Adrenal gland (tissue), 12 donors: ENCODE data around the gene DCDC2C. TPM values are rescaled to one million over a fixed set of nuclear protein-coding genes. Genes with fewer than 3 reads are reported as not detected.

Experiments used
- DNase-seq, 7 donors: peaks; one replicate each; pipeline ENCODE4 v3.0.0-alpha.2; 2019 to 2020
- H3K27ac ChIP-seq, 5 donors: fragments of 200-600 bp; sonication (generic) in 4 of 5; 1 replicate in 3 of 5; 2 replicates in 2 of 5; pipeline versions ENCODE4 v1.5.1 to v1.8.0; 2016 to 2020; ENCODE audit warnings: mild to moderate bottlenecking in 1 of 5
- H3K27me3 ChIP-seq: fragments of 200-600 bp; 2 replicates; pipeline ENCODE4 v1.8.0; 2021
- H3K36me3 ChIP-seq, 2 donors: fragments of 200-600 bp; replicated peaks in 1 of 2; 1 replicate in 1 of 2; 2 replicates in 1 of 2; pipeline versions ENCODE4 v1.5.1 to v1.8.0; 2018 to 2022
- H3K4me1 ChIP-seq, 2 donors: fragments of 200-600 bp; replicated peaks in 1 of 2; 1 replicate in 1 of 2; 2 replicates in 1 of 2; pipeline versions ENCODE4 v1.5.1 to v1.8.0; 2018 to 2021
- H3K4me3 ChIP-seq, 4 donors: fragments of 200-600 bp; sonication (generic) in 3 of 4; one replicate each; pipeline ENCODE4 v1.5.1; 2016 to 2018
- H3K9me3 ChIP-seq, 3 donors: fragments of 200-600 bp; sonication (generic) in 1 of 3; replicated peaks in 1 of 3; 1 replicate in 2 of 3; 2 replicates in 1 of 3; pipeline versions ENCODE4 v1.5.1 to v1.8.0; 2016 to 2021
- CTCF ChIP-seq, 6 experiments: fragments of 450-650 bp in 4 of 6; fragments of 200-600 bp in 2 of 6; sonication (generic) in 1 of 6; IDR thresholded peaks; 1 replicate in 5 of 6; 2 replicates in 1 of 6; pipeline versions ENCODE4 v1.5.1 to v1.8.0; 2016 to 2021; ENCODE audit warnings: antibody characterized with exemption in 6 of 6, mild to moderate bottlenecking in 2 of 6, moderate library complexity in 1 of 6
- POLR2A ChIP-seq, 2 donors: fragments of 450-650 bp; IDR thresholded peaks; one replicate each; pipeline ENCODE4 v1.6.1; 2017; ENCODE audit warnings: antibody characterized with exemption in 2 of 2, mild to moderate bottlenecking in 2 of 2, moderate library complexity in 1 of 2
- WGBS, 4 donors: extraction: QIAGEN DNeasy Blood & Tissue Kit in 2 of 4; methylation state at CpG; one replicate each; pipeline versions ENCODE4 v1.1.5 to v1.1.7; 2013 to 2017; 5-methylcytosine and 5-hydroxymethylcytosine counted together
- intact Hi-C, 2 donors: fragments of 100-400 bp; cut with DNase I; formaldehyde crosslinking; loops; one replicate each; pipeline versions ENCODE4 v1.14.1 to v1.15.0; 2022 to 2023
- polyA plus RNA-seq, 3 donors: library from polyadenylated mRNA; stranded (reverse); fragments of 200-250 nt in 2 of 3; fragments of 350-450 nt in 1 of 3; fragmentation: Illumina TruSeq in 1 of 3; extraction: RNeasy Lipid Tissue Mini Kit (QIAGEN cat#74804) in 1 of 3; gene quantifications; one replicate each; pipeline ENCODE4 v1.2.3, GENCODE V29; 2013 to 2014
- total RNA-seq, 9 donors: library from RNA; depleted of rRNA in 4 of 9; stranded (reverse); fragments of >200 nt in 4 of 9; fragments of 120-200 nt in 1 of 9; fragmentation: NEBNext Ultra II Directional in 1 of 9; extraction: Animal tissue kit (Norgen Biotek cat#: 25700) in 1 of 9; gene quantifications; one replicate each; pipeline versions ENCODE4 v1.1.0 to v1.2.4, GENCODE V29; 2013 to 2023
- donor health status: healthy with polysubstance abuse.
- donor health status: Bipolar disorder and iron deficiency.
- donor health status: DM: yes; HTN: yes; CAD: no.
- donor health status: DM: no; HTN: no; CAD: no.
- donor health status: DM: no; HTN: no; CAD: no.
- donor health status: DM: yes; HTN: yes; CAD: no.

The DCDC2C gene
- total and polyA plus RNA-seq, 12 donors, result 0.18 to 2.0 (median 0.39) TPM; not detected in 6

- no peaks in the 10 kb centered on the region for H3K9me3 ChIP-seq
- WGBS, 4 donors, result 56 to 65% (median 59%) methylated on average over 15 of the region's 15 CpGs
- H3K4me1 ChIP-seq, result no peaks in the 10 kb centered on the region
- peak in 2 of 7 donors; percentile 3 to 15 for DNase-seq
- H3K27me3 ChIP-seq, result no peaks in the 10 kb centered on the region
- peak in 2 of 6 experiments; percentile 11 to 21 for TF ChIP-seq CTCF (IDR thresholded peaks at IDR 0.05)
- no peak for TF ChIP-seq POLR2A (IDR thresholded peaks at IDR 0.05)
- intact Hi-C loops, result no loop called here
- no peak overlapping the region for H3K27ac ChIP-seq
- no peak overlapping the region for H3K4me3 ChIP-seq
- H3K36me3 ChIP-seq, result no peaks in the 10 kb centered on the region
Measured at GRCh38 chr2:3805201-3805939, 102.0 kb downstream of the DCDC2C start.

GRCh38 chr2:3806168-3806567, 102.8 kb downstream of the DCDC2C start:
- H3K27ac ChIP-seq, result no peak overlapping the region
- H3K36me3 ChIP-seq, result no peaks in the 10 kb centered on the region
- 59 to 73% (median 66%) methylated on average over 10 of the region's 10 CpGs for WGBS, 4 donors
- H3K4me1 ChIP-seq, result no peaks in the 10 kb centered on the region
- H3K27me3 ChIP-seq, result no peaks in the 10 kb centered on the region
- intact Hi-C loops, result no loop called here
- no peaks in the 10 kb centered on the region for H3K9me3 ChIP-seq
- no peak for DNase-seq
- H3K4me3 ChIP-seq, result no peak overlapping the region
- TF ChIP-seq POLR2A (IDR thresholded peaks at IDR 0.05), result no peak
- TF ChIP-seq CTCF (IDR thresholded peaks at IDR 0.05), result no peak

- H3K4me3 ChIP-seq, result no peak overlapping the region
- H3K36me3 ChIP-seq, result no peaks in the 10 kb centered on the region
- H3K4me1 ChIP-seq, result no peaks in the 10 kb centered on the region
- TF ChIP-seq CTCF (IDR thresholded peaks at IDR 0.05), result no peak
- no peak for TF ChIP-seq POLR2A (IDR thresholded peaks at IDR 0.05)
- no peak overlapping the region for H3K27ac ChIP-seq
- no peaks in the 10 kb centered on the region for H3K27me3 ChIP-seq
- intact Hi-C loops, result no loop called here
- no peak for DNase-seq
- 61 to 91% (median 64%) methylated on average over 7 of the region's 7 CpGs for WGBS, 4 donors
- H3K9me3 ChIP-seq, result no peaks in the 10 kb centered on the region
Measured at GRCh38 chr2:3806730-3807129, 103.4 kb downstream of the DCDC2C start.

GRCh38 chr2:3807853-3808252, 104.5 kb downstream of the DCDC2C start:
- intact Hi-C loops, result no loop called here
- DNase-seq, result no peak
- H3K36me3 ChIP-seq, result no peaks in the 10 kb centered on the region
- no peak overlapping the region for H3K27ac ChIP-seq
- H3K4me1 ChIP-seq, result no peaks in the 10 kb centered on the region
- no peaks in the 10 kb centered on the region for H3K27me3 ChIP-seq
- no peak overlapping the region for H3K4me3 ChIP-seq
- H3K9me3 ChIP-seq, result no peaks in the 10 kb centered on the region
- WGBS, 4 donors, result 66 to 86% (median 82%) methylated on average over 3 of the region's 3 CpGs
- TF ChIP-seq CTCF (IDR thresholded peaks at IDR 0.05) (no peak), POLR2A (IDR thresholded peaks at IDR 0.05) (no peak)
